MM.1S (cell line): Measurements from ENCODE around the gene FGF18.

Experiments used
- DNase-seq: peaks from one replicate; pipeline ENCODE4 v3.0.0-alpha.2; 2015
- H2AFZ ChIP-seq: fragments of 300-600 bp; sonication (generic); 2 replicates; pipeline ENCODE4 v1.6.0; 2016; ENCODE audit warnings: antibody characterized with exemption, low read length
- H3F3A ChIP-seq: fragments of 300-600 bp; sonication (generic); 2 replicates; pipeline ENCODE4 v1.6.1; 2016; ENCODE audit warnings: mild to moderate bottlenecking, antibody characterized with exemption, low read length, moderate library complexity, mixed read lengths; ENCODE audit not compliant: insufficient read depth
- H3K27ac ChIP-seq: fragments of 300-600 bp; sonication (generic); 2 replicates; pipeline ENCODE4 v1.5.1; 2016; ENCODE audit warnings: mild to moderate bottlenecking, low read length
- H3K27me3 ChIP-seq: fragments of 300-600 bp; sonication (generic); replicated peaks from 2 replicates; pipeline ENCODE4 v1.6.0; 2016; ENCODE audit warnings: low read length; ENCODE audit not compliant: insufficient read depth
- H3K36me3 ChIP-seq: fragments of 300-600 bp; sonication (generic); replicated peaks from 2 replicates; pipeline ENCODE4 v1.6.1; 2016; ENCODE audit warnings: mild to moderate bottlenecking, low read length, mixed read lengths; ENCODE audit not compliant: insufficient read depth
- H3K4me1 ChIP-seq: fragments of 300-600 bp; sonication (generic); 2 replicates; pipeline ENCODE4 v1.6.1; 2016; ENCODE audit warnings: low read length, mixed read lengths
- H3K4me2 ChIP-seq: fragments of 300-600 bp; sonication (generic); 2 replicates; pipeline ENCODE4 v1.6.0; 2016; ENCODE audit warnings: low read depth, low read length
- H3K4me3 ChIP-seq: fragments of 300-600 bp; sonication (generic); 2 replicates; pipeline ENCODE4 v1.5.1; 2016; ENCODE audit warnings: low read length, mixed read lengths
- H3K79me2 ChIP-seq: fragments of 300-600 bp; sonication (generic); 2 replicates; pipeline ENCODE4 v1.6.1; 2016; ENCODE audit warnings: mixed run types, low read length, mixed read lengths
- H3K9ac ChIP-seq: fragments of 300-600 bp; sonication (generic); 2 replicates; pipeline ENCODE4 v1.6.1; 2016; ENCODE audit warnings: low read length, mixed read lengths
- H3K9me2 ChIP-seq: fragments of 300-600 bp; sonication (generic); replicated peaks from 2 replicates; pipeline ENCODE4 v1.6.1; 2016; ENCODE audit warnings: mild to moderate bottlenecking, low read length, mixed read lengths; ENCODE audit not compliant: insufficient read depth
- H3K9me3 ChIP-seq: fragments of 300-600 bp; sonication (generic); replicated peaks from 2 replicates; pipeline ENCODE4 v1.6.1; 2016; ENCODE audit warnings: mild to moderate bottlenecking, low read length, mixed read lengths; ENCODE audit not compliant: insufficient read depth
- H4K20me1 ChIP-seq: fragments of 300-600 bp; sonication (generic); 2 replicates; pipeline ENCODE4 v1.6.1; 2016; ENCODE audit warnings: mild to moderate bottlenecking, low read length, moderate library complexity, mixed read lengths; ENCODE audit not compliant: insufficient read depth
- CTCF ChIP-seq: fragments of 300-600 bp; sonication (generic); IDR thresholded peaks from 2 replicates; pipeline ENCODE4 v1.5.1; 2016; ENCODE audit warnings: antibody characterized with exemption, low read length, mixed read lengths
- EZH2 ChIP-seq: fragments of 300-600 bp; sonication (generic); optimal IDR thresholded peaks from 2 replicates; pipeline ENCODE3; 2017; ENCODE audit warnings: low read depth, mild to moderate bottlenecking, antibody characterized with exemption, low read length, mixed read lengths
- EZH2phosphoT487 ChIP-seq: fragments of 300-600 bp; sonication (generic); IDR thresholded peaks from 2 replicates; pipeline ENCODE4 v1.6.1; 2018; ENCODE audit warnings: antibody characterized with exemption, low read length

The FGF18 gene

GRCh38 chr5:171409164-171410136 lies 10.0 kb upstream of the FGF18 start:
- no peak for DNase-seq
- no peak overlapping the region for H3K4me2 ChIP-seq
- no peak overlapping the region for H2AFZ ChIP-seq
- no peak overlapping the region for H3K4me3 ChIP-seq
- no peaks in the 10 kb centered on the region for H3K4me1 ChIP-seq
- peaks cover 68% of the 10 kb centered on the region for H3F3A ChIP-seq
- H3K79me2 ChIP-seq, result peaks cover 74% of the 10 kb centered on the region
- H3K27me3 ChIP-seq, result no peaks in the 10 kb centered on the region
- H4K20me1 ChIP-seq, result peaks cover 81% of the 10 kb centered on the region
- no peak overlapping the region for H3K9ac ChIP-seq
- H3K9me3 ChIP-seq, result no peaks in the 10 kb centered on the region
- H3K27ac ChIP-seq, result no peak overlapping the region
- peaks cover 46% of the 10 kb centered on the region for H3K36me3 ChIP-seq
- TF ChIP-seq CTCF (no peak), EZH2phosphoT487 (no peak), EZH2 (no peak)
- H3K9me2 ChIP-seq, result no peaks in the 10 kb centered on the region

GRCh38 chr5:171410181-171410580 lies 9.3 kb upstream of the FGF18 start:
- H3K9ac ChIP-seq, result no peak overlapping the region
- no peaks in the 10 kb centered on the region for H3K4me1 ChIP-seq
- H3F3A ChIP-seq, result peaks cover 66% of the 10 kb centered on the region
- H3K4me3 ChIP-seq, result no peak overlapping the region
- H3K9me3 ChIP-seq, result no peaks in the 10 kb centered on the region
- no peak overlapping the region for H2AFZ ChIP-seq
- no peaks in the 10 kb centered on the region for H3K9me2 ChIP-seq
- no peak overlapping the region for H3K4me2 ChIP-seq
- peaks cover 76% of the 10 kb centered on the region for H4K20me1 ChIP-seq
- peaks cover 42% of the 10 kb centered on the region for H3K36me3 ChIP-seq
- H3K79me2 ChIP-seq, result peaks cover 69% of the 10 kb centered on the region
- H3K27ac ChIP-seq, result no peak overlapping the region
- TF ChIP-seq EZH2 (no peak), CTCF (no peak), EZH2phosphoT487 (no peak)
- H3K27me3 ChIP-seq, result no peaks in the 10 kb centered on the region
- no peak for DNase-seq

- Histone ChIP-seq H3K4me3 (no peak overlapping the region), H3K4me2 (no peak overlapping the region), H3K9me3 (no peaks in the 10 kb centered on the region), H3K9me2 (no peaks in the 10 kb centered on the region), H3K27ac (no peak overlapping the region), H3K27me3 (no peaks in the 10 kb centered on the region), H3K36me3 (peaks cover 35% of the 10 kb centered on the region), H3K79me2 (peaks cover 49% of the 10 kb centered on the region), H2AFZ (no peak overlapping the region), H3F3A (peaks cover 60% of the 10 kb centered on the region), H4K20me1 (peaks cover 56% of the 10 kb centered on the region), H3K4me1 (no peaks in the 10 kb centered on the region), H3K9ac (no peak overlapping the region)
- DNase-seq, result no peak
- TF ChIP-seq CTCF (no peak), EZH2phosphoT487 (no peak), EZH2 (no peak)
Measured at GRCh38 chr5:171412186-171412585, 7.3 kb upstream of the FGF18 start.
